HepG2 (cell line): ENCODE data around the gene DDHD1. TPM values are rescaled to one million over a fixed set of nuclear protein-coding genes. Genes with fewer than 3 reads are reported as not detected.
A peak's percentile ranks its signal among the peaks of the same experiment; 100 is the strongest.

Experiments
- ATAC-seq: fragments of 200-7000 bp; cut with Tn5 transposase; 3 replicates; pipeline ENCODE4 v1.9.1; 2020; ENCODE audit warnings: mild to moderate bottlenecking, moderate library complexity
- BruUV-seq: library from RNA; stranded (reverse); fragments of 400-500 nt; replicated peaks from 2 replicates; lab custom pipeline; 2021; lab: Mats Ljungman, UMichigan
- CTCF ChIA-PET: fragments of 300-600 bp; formaldehyde crosslinking; extraction: SDS; loops from one replicate; lab custom pipeline; 2021; ENCODE audit warnings: low total read pairs, inconsistent platforms, low intra/inter-chr PET ratio; lab: Yijun Ruan, JAX
- POLR2A ChIA-PET: fragments of 350-600 bp; sonication (Branson Sonifier 250); formaldehyde crosslinking; loops from one replicate; lab custom pipeline; 2020; ENCODE audit warnings: antibody characterized with exemption, inconsistent platforms; lab: Yijun Ruan, JAX
- DNase-seq: peaks from one replicate; pipeline ENCODE4 v3.0.0-alpha.2; 2015; ENCODE audit warnings: low spot score
- FAIRE-seq: peaks from 3 replicates; lab custom pipeline; 2011; peaks lifted over from hg19 to GRCh38; lab: Jason Lieb, UNC
- H2AFZ ChIP-seq: one replicate; pipeline ENCODE4 v1.6.1; 2011; ENCODE audit warnings: low read length, inconsistent platforms
- H3K27ac ChIP-seq: fragments of 300-600 bp; 3 replicates; pipeline ENCODE4 v1.8.0; 2011; ENCODE audit warnings: mixed run types, mild to moderate bottlenecking, mixed read lengths, low read length, inconsistent platforms; ENCODE audit not compliant: insufficient read depth; ENCODE audit errors: extremely low read length
- H3K27me3 ChIP-seq, 2 experiments: fragments of 200-600 bp in 1 of 2; 2 replicates in 1 of 2; 3 replicates in 1 of 2; pipeline versions ENCODE4 v1.6.0 to v1.8.0; 2011; ENCODE audit warnings: low read length in 2 of 2, mild to moderate bottlenecking in 2 of 2, moderate library complexity in 2 of 2, inconsistent platforms in 1 of 2; ENCODE audit not compliant: insufficient read depth in 2 of 2, control insufficient read depth in 1 of 2
- H3K36me3 ChIP-seq, 2 experiments: fragments of 200-600 bp in 1 of 2; replicated peaks in 1 of 2; 2 replicates in 1 of 2; 3 replicates in 1 of 2; pipeline versions ENCODE4 v1.5.1 to v1.8.0; 2011; ENCODE audit warnings: low read length in 2 of 2, inconsistent platforms in 1 of 2; ENCODE audit not compliant: insufficient read depth in 2 of 2, control insufficient read depth in 1 of 2
- H3K4me1 ChIP-seq: 2 replicates; pipeline ENCODE4 v1.5.1; 2012; ENCODE audit warnings: low read length, inconsistent platforms; ENCODE audit not compliant: insufficient read depth
- H3K4me2 ChIP-seq: 2 replicates; pipeline ENCODE4 v1.6.0; 2011; ENCODE audit warnings: low read depth, low read length, inconsistent platforms
- H3K4me3 ChIP-seq, 3 experiments: fragments of 200-600 bp in 1 of 3; sonication (generic), shearing (Covaris generic) in 1 of 3; replicated peaks in 1 of 3; 2 replicates each; pipeline ENCODE4 v1.5.1; 2011 to 2016; ENCODE audit warnings: low read length in 3 of 3, inconsistent platforms in 2 of 3, low read depth in 2 of 3, mild to moderate bottlenecking in 2 of 3, control low read depth in 1 of 3, mixed read lengths in 1 of 3; ENCODE audit not compliant: insufficient read depth in 1 of 3
- H3K79me2 ChIP-seq: one replicate; pipeline ENCODE4 v1.6.1; 2011; ENCODE audit warnings: low read length, inconsistent platforms; ENCODE audit not compliant: insufficient read depth
- H3K9ac ChIP-seq: 2 replicates; pipeline ENCODE4 v1.6.0; 2011; ENCODE audit warnings: mild to moderate bottlenecking, low read depth, low read length, inconsistent platforms; ENCODE audit not compliant: insufficient read depth
- H3K9me3 ChIP-seq: 2 replicates; pipeline ENCODE4 v1.5.1; 2012; ENCODE audit warnings: mild to moderate bottlenecking, low read length
- H4K20me1 ChIP-seq: 2 replicates; pipeline ENCODE4 v1.6.0; 2011; ENCODE audit warnings: inconsistent platforms, mild to moderate bottlenecking, low read length, moderate library complexity; ENCODE audit not compliant: insufficient read depth
- AHDC1 ChIP-seq: sonication (generic); formaldehyde crosslinking; IDR thresholded peaks from 2 replicates; pipeline ENCODE4 v1.5.1; 2020; ENCODE audit warnings: mild to moderate bottlenecking, missing genetic modification reagents, borderline replicate concordance
- BRF2 ChIP-seq: sonication (generic); formaldehyde crosslinking; IDR thresholded peaks from 2 replicates; pipeline ENCODE4 v1.8.1; 2022; ENCODE audit warnings: mild to moderate bottlenecking, missing genetic modification reagents
- MAFF ChIP-seq: IDR thresholded peaks from 2 replicates; pipeline ENCODE4 v1.6.1; 2011; ENCODE audit warnings: low read depth, low read length, improper control_type of control experiment
- MAFK ChIP-seq, 2 experiments: IDR thresholded peaks in 1 of 2; conservative IDR thresholded peaks in 1 of 2; 2 replicates each; pipeline ENCODE4 v1.6.1; 2011; ENCODE audit warnings: improper control_type of control experiment in 2 of 2, low read length in 2 of 2
- ZNF703 ChIP-seq: sonication (generic); formaldehyde crosslinking; IDR thresholded peaks from 2 replicates; pipeline ENCODE4 v1.5.1; 2020; ENCODE audit warnings: missing genetic modification reagents, mild to moderate bottlenecking, moderate library complexity, borderline replicate concordance
- WGBS: methylation state at CpG from one replicate; pipeline ENCODE4 v1.1.6; 2017; ENCODE audit warnings: low lambda C conversion rate; 5-methylcytosine and 5-hydroxymethylcytosine counted together
- in situ Hi-C: cut with HindIII; loops from 2 replicates; pipeline ENCODE4 v1.10.0; 2017; ENCODE audit warnings: low pct_unique_long_range_greater_than_20kb; ENCODE audit not compliant: extremely low pct_ligation_motif_present
- intact Hi-C: fragments of 100-400 bp; cut with micrococcal nuclease; formaldehyde crosslinking; loops from one replicate; pipeline ENCODE4 v1.10.0; 2022; ENCODE audit not compliant: unreplicated experiment
- polyA plus RNA-seq, 8 experiments: library from polyadenylated mRNA; depleted of rRNA in 3 of 8; stranded (reverse) in 7 of 8; unstranded in 1 of 8; fragments of >200 nt; fragmentation: Illumina TruSeq in 4 of 8; extraction: Trizol in 4 of 8; gene quantifications; 2 replicates each; pipeline versions ENCODE4 v1.2.1 to v1.2.3, GENCODE V29; 2011 to 2016; ENCODE audit warnings: low read depth in 4 of 8, missing spikeins in 1 of 8, mixed read lengths in 1 of 8; ENCODE audit not compliant: insufficient read depth in 1 of 8
- total RNA-seq, 5 experiments: library from RNA; depleted of rRNA; stranded (reverse); fragments of >200 nt; fragmentation: Illumina TruSeq; extraction: Trizol; gene quantifications; 2 replicates each; pipeline ENCODE4 v1.2.3, GENCODE V29; 2016; ENCODE audit warnings: low read depth in 1 of 5

The DDHD1 gene
- total and polyA plus RNA-seq, 2 of the 13 experiments (the other 11 are each of a cell fraction or from before 2014, with no cell fraction given) = 4.6 to 8.3 TPM

- TF ChIP-seq AHDC1 (CRISPR knock-in tag) (no peak), BRF2 (CRISPR knock-in tag) (no peak)
Measured at GRCh38 chr14:53192052-53192760, 39.1 kb upstream of the DDHD1 start (continued).

GRCh38 chr14:53190938-53191337, 37.8 kb upstream of the DDHD1 start:
- FAIRE-seq = no peak
- no TSS peak for BruUV-seq

More at GRCh38 chr14:53190938-53191337, 37.8 kb upstream of the DDHD1 start:
- H3K27me3 ChIP-seq = peaks cover 0 to 2% of the 10 kb centered on the region in 2 experiments; a peak in 2 of 5 replicates
- TF ChIP-seq MAFF (peak; percentile 34), MAFK (conservative IDR thresholded peaks at IDR 0.05 in 1 of 2, IDR thresholded peaks at IDR 0.05 in 1 of 2; ENCODE audit: low read length in 2 of 2) (peak; percentile 37 to 56; a peak in 3 of 4 replicates), ZNF703 (CRISPR knock-in tag) (no peak)
- no peak overlapping the region for H3K9ac ChIP-seq
- in situ Hi-C loops (no loop called here), intact Hi-C loops (no loop called here)
- no peaks in the 10 kb centered on the region for H4K20me1 ChIP-seq
- no peak overlapping the region for H3K27ac ChIP-seq
- no peaks in the 10 kb centered on the region for H3K79me2 ChIP-seq
- ATAC-seq (no peak), DNase-seq (no peak)
- H3K36me3 ChIP-seq = no peaks in the 10 kb centered on the region
- no peak overlapping the region for H3K4me3 ChIP-seq
- ChIA-PET POLR2A (no interaction called here), CTCF (no interaction called here)
- no peak overlapping the region for H2AFZ ChIP-seq
- no peak overlapping the region for H3K4me2 ChIP-seq
- H3K9me3 ChIP-seq = no peaks in the 10 kb centered on the region
- 0% methylated on average over 2 of the region's 2 CpGs for WGBS
- H3K4me1 ChIP-seq = no peaks in the 10 kb centered on the region
